SIG-M5 treated with dmso at 0.1 percent for 504 hours (cell line): ENCODE data around the gene RALGPS1.

ENCODE experiments used
- DNase-seq: peaks from one replicate; lab custom pipeline; 2025; ENCODE audit not compliant: unreplicated experiment; lab: John Stamatoyannopoulos, UW

RALGPS1 gene

DNA sequence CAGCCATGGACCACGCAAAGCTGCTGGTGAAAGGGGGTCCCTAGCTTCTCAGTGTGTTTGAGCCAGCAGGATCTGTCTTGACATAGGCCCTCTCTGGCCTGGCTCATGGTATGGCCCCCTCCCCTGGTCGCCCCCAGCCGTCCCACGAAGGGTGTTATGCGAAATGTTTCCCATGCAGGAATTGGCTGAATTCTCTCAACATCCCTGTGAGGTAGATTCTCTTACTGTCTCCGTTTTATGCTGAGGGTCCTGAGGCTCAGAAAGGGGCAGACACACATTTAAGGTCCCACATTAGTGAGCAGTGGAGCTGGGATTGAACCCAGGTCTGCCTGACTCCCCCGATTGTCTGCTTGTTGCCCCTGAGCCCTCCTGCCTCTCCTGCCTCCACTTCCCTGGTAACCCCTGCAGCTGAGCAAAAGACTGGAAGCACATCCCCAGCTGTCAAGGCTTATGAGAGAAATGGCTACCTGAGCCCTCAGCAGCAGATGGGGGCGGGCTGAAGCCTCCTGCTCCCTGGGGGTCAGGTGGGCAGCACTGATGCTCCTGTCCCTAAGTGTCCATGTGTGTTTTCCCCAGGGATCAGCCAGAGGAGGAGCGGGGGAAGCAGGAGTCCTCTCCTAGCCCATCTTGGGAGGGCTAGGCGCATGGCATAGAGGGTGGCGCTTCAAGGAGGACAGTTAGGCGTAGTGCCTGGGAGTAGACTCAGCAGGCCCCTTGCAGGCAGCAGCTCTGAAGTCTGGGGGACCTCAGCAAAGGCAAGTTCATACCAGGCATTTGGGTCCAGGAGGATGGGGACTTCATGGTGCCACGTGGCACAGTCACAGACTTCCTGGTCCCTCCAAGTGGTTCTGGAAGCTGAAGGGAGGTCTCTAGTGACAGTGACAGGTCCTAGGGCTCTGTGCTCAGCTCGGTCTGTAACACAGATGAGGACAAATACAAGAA, 301.0 kb downstream of the RALGPS1 start:
- no peak for DNase-seq

DNA sequence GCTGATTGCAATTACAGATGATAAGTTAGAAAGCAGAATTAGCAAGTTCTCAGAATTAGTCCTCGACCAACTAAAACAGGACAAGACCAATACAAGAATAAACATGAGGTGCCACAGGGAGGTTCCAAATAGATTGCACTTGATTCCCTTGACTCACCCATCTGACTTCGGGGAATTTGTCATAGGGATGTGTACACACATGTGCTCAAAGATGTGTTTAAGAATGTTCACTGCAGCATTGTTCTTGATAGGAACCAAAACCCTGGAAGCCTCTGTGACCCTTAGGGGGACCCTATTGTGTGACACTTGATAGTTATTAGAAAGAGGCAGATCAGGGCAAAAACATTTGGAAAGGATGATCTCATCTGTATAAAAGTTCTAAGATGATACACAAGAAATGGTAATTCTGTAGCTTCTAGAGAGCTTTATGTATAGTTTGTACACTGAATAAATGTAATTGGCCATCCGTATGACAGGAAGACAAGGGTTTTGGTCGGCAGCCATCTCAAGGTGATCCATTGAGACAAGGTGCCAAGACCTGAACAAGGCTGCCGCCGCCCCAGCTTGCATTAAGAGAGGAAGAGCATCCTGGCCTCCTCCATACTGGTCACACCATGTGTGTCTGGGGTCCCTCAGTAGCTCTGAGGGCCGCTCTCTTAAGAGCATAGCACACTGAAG, 301.8 kb downstream of the RALGPS1 start:
- DNase-seq = no peak

DNA sequence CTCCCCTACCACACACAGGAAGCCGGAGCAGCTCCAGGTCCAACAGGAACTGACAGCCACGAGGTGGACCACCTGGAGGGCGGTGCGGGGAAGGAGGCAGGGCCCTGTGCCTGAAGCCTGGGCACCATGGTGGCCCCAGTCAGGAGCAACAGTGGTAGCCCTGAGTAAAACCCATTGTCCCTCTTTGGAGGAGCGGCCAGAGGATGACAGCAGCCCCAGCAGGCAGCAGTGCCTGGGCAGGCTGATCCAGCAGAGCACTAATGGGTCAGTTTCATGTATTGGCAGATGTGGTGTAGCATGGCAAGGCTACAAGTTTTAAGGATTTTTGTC, 302.3 kb downstream of the RALGPS1 start:
- no peak for DNase-seq

DNA sequence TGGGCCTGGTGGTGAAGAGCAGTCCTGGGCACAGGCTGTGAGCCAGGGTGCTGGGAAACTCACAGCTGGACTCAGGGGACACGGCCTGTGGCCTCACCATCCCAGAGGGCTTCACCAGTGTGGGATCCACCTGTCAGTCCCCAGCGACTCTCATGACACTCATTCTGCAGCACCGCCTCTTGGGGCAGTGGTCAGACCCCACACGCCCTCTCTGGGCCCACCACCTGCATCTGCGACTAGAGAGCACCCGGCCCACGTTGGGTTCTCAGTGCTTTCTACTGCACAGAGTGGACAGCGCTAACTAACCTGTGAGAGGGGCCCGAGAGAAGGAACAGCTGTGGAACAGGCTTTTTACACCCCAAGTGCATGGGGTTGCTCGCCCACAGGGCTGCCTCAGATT, 304.2 kb downstream of the RALGPS1 start:
- no peak for DNase-seq

DNA sequence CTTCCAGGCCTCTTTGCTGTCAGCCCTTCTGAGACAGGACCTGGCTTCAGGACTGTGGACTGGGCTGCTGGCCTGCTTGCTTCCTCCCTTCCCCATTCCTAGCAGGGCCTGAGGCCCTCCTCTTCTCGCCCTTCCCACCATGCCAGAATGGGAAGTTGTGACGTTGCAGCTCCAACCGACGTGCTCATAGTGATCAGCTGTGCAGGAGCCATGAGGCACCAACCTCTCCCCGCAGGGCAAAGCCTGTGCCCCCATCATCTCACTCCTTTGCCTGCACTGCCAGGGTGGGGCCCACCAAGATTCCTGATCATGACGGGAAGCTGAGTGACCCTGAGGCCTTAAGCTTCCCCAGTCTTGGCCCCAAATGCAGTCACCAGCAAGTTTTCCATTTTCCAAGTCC, 304.9 kb downstream of the RALGPS1 start:
- DNase-seq = no peak

DNA sequence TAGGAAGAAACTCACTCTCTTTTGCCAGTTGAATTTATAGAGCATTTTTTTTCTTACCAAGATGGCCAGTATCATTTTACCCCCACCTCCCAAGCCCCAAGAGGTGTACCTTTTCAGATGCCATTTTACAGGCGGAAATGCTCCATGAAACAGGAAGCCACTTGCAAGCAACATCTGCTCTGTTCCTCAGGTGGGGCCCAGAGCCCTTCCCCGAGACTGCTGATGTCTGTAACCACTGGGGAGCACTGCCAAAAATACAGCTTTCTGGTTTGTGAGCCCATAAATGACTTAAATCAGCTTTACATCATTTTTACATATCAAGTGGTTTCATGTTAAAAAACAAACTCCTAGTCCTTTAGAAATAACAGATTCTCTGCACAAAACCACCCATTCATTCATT, 307.1 kb downstream of the RALGPS1 start:
- no peak for DNase-seq

DNA sequence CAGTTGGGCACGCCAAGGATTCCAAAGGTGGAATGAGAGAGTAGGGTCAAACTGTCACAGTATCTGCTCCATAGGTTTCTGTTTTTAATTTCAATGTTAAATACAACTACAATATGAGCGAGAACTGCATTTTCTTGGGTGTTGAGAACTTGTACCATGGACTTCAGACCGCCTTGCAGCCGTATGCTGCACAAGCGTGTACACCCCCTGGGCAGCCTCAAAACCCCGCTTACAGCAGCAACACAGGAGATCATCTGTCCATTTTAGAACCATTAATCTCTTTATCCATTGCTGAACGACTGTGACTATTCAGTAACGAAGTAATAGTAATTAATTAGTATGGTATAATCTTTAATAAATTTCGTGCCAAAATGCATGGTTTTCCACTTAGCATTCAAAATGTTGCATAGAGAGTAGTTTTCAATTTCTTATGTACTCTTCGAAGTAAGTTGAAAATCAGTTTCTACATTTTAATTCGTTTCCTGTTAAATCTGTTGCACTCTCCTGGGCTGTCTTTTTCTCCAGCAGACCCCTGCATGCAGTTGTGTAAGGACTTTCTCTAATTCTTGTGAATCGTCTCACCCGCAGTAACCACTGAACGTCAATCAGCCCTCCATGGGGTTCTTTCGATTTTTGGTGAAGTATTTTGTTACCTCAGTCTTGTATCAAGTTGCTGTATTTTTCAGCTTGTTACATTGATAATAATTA, 308.0 kb downstream of the RALGPS1 start:
- no peak for DNase-seq

DNA sequence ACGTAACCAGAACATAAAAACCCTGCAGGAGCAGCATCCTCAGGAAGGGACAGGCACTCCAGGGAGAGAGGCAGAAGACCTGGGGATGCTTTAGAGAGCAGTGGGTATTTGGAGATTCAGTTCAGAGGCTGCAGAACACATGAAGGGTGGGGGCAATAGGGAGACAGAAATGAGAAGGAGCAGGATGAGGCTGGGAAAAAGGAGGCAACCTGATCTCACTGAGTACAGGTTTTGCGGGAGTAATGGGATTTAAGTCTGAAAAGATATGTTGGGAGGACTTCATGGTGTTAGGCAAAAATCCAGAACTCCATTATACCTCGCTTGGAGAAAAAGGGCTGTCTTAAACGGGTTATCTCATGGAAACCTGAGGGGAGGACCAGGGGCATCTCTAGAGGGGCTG, 308.7 kb downstream of the RALGPS1 start:
- DNase-seq = no peak

DNA sequence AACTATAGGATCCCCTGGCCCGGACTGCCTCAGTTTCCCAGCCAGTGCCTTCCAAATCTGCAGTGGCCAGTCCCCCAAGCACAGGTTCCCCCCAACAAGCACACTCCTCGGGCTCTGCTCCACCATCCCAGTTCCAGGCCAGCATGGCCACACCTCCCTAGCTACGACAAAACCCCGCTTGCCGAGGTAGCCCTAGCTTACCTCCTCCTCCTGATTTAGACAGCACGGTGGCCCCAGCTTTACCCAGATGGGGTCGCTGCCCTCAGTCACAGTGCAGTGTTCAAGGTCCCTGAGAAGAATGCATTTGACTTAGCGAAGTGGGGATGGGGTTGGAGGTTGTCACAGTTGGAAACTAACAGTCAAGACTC, 309.2 kb downstream of the RALGPS1 start:
- no peak for DNase-seq

DNA sequence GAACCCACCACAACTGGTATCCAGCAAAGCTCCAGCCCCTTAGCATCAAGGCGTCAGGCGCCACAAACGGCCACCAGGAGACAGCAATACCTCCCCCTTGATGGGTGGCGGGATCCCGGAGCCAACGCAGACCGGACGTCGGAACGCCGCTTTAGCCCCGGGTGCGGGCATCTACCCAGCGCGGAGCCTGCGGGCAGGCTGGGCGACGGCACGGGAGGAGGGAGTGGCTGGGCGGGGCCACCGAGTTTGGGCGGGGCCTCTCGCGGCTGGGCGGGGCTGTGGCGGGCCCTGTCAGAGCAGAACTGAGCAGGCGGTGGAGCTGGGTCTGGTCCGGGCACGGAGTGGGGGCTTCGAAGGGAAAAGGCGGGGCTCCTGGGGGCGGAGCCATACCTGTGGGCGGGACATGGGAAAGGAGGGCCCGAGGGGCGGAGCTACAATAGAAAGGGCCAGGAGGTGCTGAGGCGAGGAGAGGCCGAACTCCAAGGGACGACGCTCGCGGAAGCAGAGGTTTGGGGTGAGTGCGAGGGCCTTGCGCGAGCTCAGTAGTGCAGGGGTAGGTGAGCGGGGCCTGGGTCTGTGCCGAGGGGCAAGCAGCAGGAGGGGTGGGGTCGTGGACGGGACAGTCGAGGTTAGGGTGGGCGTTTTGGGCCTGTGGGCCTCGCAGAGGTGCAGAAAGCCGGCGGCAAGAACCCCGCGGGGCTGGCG, 309.7 kb downstream of the RALGPS1 start:
- peak; percentile 75 for DNase-seq

DNA sequence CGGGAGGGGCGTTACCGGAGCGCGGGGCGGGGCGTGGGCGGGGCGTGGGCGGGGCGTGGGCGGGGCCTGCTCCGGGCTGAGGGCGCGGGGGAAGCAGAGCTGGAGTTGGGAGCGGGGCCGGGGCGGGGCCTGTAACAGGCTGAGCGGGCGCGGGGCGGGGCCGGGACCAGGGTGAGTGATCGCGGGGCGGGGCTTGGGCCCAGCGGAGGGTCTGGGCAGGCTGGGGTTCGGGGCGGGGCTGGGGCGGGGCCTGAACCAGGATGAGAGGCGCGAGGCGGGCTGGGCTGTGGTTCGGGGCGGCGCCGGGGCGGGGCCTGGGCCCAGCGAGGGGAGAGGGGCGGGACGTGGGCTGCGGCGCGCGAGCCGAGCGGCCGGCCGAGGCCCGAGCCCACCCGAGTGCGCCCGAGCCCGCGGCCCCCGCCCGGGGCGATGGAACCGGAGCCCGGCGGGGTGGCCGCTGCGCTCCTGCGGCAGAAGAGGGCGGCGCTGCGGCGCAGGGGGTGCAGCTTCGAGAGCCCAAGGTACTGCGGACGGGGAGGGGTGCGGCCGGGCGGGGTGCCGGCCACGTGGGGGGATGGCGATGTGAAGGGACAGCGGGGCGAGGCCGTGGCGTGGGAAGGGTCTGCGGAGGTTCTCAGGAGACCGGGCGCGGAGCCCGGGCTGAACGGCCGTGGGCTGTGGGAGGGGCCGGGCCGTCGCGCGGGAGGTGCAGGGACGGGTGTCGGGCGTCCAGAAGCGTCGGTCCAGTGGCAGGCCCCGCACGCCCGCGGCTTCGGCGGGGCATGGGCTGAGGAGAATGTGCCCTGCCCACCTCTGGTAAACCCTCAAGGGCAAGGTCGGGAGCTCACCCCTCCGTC, 310.5 kb downstream of the RALGPS1 start:
- peak; percentile 87 for DNase-seq

DNA sequence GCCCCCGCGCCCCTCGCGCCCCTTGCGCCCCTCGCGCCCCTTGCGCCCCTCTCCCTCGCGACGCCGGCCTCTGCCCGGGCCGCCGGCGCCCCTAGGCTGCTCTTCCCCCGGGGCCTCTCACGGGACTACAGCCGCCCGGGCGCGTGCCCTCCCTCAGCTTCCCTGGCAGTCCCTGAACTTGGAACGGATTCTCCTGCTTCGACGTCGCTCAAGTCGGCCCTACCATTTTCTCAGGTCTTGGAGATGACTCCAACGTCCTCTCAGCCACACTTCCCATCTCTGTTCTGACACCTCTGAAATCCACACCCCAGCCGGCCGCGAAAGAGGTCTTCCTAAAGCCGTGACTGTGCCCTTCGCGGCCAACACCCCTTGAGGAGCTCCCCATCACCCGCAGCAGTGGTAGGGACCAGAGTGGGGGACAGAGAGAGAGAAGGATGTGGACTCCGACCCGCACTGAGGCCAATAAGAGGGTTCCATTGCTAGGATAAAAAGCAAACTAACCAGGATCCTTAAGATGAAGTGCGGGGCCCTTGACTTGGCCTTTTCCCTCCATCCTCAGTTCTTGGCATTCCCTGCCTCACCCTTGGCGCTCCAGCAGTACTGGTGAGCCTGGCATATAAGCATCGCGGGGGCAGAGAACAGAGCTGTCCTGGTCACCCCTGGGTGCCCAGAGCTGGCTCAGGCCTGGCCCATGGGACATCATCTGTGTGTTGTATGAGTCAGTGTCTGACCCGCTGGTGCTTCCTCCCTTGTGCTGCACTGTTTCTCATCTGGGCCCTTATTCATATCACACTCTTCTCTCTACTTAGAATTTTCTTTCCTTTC, 311.4 kb downstream of the RALGPS1 start:
- no peak for DNase-seq

DNA sequence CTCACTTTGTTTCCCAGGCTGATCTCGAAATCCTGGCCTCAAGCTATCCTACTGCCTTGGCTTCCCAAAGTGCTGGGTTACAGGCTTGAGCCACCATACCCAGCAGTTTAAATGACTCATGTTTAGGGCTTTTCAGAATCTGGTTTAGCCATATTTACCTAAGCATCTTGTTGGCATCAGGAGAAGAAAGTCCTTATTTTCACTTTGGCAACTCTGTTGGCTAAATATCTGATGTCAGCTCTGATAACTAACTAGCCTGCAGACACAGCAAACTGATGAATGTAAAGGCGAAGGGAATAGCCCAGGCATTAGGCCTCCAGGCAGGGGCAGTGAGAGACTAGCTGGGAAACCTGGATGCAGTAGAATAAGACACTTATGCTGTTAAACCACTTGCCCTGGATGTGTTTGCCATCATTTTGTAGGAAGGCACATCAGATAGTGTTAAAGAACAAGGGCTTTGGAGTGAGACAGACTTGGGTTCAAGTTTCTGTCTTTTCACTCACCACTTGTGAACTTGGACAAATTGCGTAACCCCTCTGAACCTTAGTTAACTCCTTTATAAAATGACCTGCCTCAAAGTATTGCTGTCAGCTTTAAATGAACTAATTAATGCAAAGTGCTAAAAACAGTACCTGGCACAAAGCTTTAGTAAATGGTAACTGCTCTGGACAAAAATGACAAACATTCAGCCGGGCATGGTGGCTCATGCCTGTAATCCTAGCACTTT, 315.3 kb downstream of the RALGPS1 start:
- no peak for DNase-seq

DNA sequence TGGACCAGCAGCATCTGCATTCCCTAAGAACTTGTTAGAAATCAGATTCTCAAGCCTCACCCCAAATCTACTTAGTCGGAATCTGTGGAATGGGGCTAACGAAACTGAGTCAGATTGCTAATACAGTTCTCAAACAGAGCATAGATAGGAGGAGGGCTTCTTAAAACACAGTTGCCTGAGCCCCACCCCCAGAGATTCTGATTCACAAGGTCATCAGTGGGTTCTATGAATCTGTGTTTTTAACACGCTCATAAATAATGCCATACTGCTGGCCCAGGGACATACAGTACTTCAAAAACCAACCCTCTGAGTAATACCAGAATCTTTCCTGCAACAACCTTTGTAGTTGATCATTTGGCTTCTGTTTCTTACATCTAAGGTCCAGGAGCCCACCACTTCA, 317.1 kb downstream of the RALGPS1 start:
- no peak for DNase-seq

DNA sequence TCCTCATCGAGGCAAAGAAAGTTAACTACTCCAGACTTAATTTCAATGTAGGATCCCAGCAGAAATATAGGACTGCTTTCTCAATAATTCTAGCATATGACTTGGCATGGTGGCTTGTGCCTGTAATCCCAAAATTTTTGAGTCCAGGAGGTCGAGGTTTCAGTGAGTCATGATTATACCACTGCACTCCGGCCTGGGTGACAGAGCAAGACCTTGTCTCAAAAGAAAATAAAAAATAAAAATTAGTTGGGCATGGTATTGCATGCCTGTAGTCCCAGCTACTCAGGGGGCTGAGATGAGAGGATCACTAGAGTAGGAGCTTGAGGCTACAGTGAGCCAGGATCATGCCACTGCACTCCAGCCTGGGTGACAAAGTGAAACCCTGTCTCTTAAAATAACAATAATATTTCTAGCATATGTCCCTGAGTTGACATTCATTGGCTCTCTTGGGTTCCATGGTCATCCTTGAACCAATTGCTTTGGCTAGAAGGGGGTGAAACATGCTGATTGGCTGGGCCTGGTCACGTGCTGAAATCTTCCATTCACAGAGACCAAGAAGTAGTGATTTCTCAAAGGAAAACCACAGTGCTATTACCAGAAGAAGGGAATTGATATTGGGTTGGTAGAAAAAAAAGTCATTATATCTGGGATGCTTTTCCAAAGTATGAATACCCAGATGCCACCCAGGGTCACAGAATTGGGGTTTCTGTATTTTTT, 318.4 kb downstream of the RALGPS1 start:
- no peak for DNase-seq

DNA sequence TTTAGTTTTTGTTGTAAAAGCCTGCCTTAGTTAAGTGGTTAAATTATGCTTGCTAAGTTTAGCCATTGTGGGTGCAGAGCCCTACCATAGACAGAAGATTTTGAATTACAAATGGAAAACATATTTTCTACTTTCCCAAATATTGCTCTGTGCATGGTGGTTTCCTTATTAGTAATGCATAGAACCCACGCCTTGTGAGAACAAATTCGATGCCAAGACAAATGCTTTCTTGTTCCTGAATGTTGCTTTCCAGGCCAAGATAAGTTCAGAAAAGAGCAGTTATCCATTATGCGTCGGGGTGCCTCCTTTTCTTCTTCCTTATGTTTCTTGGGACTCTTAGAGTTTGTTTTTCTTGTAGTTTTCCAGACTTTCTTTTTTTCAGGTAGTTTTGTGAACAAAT, 319.0 kb downstream of the RALGPS1 start:
- no peak for DNase-seq

DNA sequence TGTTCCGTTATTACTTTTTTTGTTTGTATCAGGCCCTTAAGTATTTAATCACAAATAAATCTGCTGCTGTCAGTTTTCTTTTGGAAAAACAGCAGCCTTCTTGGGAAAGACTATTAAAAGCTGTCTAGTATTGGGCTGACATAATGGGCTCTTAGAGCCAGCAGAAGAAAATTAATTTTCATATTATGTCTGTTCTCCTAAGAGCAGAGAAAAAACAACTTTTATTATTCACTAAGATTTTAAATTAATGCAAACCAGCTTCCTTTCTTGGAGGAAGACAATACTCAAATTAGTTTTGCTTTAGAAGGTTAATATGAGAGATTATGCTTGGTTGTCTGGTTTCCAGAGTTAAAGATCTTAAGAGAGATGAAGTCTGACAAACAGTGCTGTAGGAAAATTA, 319.4 kb downstream of the RALGPS1 start:
- DNase-seq = no peak

DNA sequence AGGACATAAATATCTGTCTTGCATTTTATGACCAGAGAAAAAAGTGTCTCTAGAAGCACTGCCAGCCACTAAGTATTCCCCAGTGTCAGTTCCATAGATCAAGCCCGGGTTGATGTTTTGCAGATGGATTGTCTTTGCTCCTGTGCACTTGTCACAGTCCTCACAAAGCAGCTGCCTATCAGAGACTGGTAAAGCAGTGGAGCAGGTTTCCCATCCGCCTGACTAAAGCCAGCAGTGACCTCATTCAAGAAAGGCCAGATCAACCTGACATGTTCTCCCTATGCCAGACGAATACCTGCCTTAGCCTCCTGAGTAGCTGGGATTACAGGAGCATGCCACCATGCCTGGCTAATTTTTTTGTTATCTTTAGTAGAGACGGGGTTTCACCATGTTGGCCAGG, 323.2 kb downstream of the RALGPS1 start:
- peak; percentile 13 for DNase-seq
